ENCODE results near the gene LPCAT4.
A peak's percentile ranks its signal among the peaks of the same experiment; 100 is the strongest.
"Not testable (repeated sequence)": the region's sequence is repeated elsewhere in the genome, so short reads cannot be mapped to it uniquely, and the experiment has no call there.

The LPCAT4 gene, protein sequence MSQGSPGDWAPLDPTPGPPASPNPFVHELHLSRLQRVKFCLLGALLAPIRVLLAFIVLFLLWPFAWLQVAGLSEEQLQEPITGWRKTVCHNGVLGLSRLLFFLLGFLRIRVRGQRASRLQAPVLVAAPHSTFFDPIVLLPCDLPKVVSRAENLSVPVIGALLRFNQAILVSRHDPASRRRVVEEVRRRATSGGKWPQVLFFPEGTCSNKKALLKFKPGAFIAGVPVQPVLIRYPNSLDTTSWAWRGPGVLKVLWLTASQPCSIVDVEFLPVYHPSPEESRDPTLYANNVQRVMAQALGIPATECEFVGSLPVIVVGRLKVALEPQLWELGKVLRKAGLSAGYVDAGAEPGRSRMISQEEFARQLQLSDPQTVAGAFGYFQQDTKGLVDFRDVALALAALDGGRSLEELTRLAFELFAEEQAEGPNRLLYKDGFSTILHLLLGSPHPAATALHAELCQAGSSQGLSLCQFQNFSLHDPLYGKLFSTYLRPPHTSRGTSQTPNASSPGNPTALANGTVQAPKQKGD

DNA sequence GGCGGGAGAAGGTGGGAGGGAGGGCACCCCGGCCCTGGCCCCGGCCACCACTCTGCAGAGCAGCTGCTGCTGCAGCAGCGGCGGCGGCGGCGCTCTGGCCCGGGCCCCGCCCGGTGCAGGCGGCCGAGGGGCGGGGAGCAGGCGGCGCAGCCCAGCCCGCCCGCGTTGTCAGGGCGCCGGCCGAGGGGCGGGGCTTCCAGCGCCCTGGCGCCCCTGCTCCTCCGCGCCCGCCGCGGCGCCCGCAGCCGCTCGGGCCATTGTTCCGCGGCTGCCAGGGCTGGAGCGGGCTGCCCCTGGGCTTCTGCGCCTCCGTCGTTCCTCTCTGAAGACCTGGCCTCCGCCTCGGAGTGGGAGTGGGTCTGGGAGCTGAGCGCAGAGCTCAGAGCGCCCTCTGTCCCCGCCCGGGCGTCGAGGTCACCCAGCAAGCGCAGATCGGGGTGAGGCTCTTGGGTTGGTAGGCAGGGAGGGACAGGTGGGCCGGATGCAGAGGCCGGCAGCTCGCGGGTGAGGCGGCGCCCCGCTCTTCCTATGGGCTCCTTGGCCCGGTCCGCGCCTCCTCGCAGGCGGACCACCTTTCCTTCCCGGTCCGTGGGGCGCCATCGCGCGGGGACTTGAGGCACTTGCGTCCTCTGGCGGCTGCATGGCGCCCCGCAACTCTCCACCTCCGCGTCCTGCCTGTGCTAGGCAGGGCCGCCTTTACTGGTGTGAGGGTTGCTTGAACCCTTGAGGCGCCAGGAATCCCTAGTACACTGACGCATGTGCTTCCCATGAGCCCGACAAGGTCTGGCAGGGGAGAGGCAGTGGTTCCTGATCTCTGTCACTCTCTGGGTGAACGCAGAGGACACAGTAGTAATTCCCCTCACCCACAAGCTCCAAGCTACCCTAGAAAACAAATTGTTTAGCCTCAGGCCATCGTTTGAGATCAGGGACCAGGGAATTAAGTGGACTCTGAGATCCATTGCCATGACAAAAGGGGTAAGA, at the start of gene LPCAT4:
TSS of gene LPCAT4 (minus strand) at position 96 of the 981 bp plus-strand sequence. CDS start 96 bp downstream, outside the sequence.
- ATAC-seq (replicated peaks) (peak; percentile 84 to 87), DNase-seq (peak; percentile 81)
- Mint-ChIP-seq H3K27ac (peak within 1 kb of the TSS; percentile 96), H3K36me3 (peaks cover 11 to 16% of the 10 kb centered on the region in 2 donors), H3K9me3 (no peaks in the 10 kb centered on the region), H3K4me3 (peak within 1 kb of the TSS; percentile 90 to 99), H3K27me3 (no peaks in the 10 kb centered on the region), H3K4me1 (peaks cover 35 to 51% of the 10 kb centered on the region in 2 donors)

DNA sequence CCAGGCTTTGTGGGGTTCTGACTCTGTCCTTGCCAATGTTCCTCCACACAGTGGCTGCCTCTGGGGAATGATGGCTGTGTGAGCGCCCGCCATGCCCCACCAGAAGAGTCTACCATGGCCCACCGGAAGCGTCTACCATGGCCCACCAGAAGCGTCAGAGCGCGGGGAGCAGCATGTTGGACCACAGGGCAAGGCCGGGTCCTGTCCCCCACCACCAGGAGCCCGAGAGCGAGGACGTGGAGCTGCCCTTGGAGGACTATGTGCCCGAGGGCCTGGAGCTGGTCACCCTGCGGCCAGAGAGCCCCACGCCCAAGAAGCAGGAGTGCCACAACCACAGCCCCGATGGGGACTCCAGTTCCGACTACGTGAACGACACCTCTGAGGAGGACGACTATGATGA, 42.5 kb upstream of the LPCAT4 start:
- H3K4me3 Mint-ChIP-seq; H3K9me3 Mint-ChIP-seq; H3K27me3 Mint-ChIP-seq; H3K4me1 Mint-ChIP-seq; H3K36me3 Mint-ChIP-seq; DNase-seq; ATAC-seq (replicated peaks); H3K27ac Mint-ChIP-seq: not testable (repeated sequence)

DNA sequence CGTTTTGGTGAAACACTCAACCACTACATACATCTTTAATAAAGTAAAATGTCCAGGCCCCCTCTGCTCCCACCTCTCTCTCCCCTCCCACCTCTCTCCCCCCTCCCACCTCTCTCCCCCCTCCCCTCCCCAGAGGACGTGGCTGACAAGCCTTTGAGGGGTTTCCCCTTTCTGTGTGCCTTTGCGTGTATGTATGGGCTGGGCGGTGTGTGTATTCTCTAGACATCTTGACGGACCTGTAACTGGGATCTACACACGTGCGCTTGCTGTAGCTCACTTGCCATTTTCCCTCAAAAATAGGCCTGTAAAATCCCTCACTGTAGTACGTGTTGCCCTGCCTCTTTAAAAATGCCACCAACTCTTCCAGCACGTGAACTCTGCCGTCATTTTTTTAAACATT, 42.0 kb upstream of the LPCAT4 start:
- peak; percentile 50 to 65 for ATAC-seq (replicated peaks)
- not testable (repeated sequence) for H3K27ac Mint-ChIP-seq

DNA sequence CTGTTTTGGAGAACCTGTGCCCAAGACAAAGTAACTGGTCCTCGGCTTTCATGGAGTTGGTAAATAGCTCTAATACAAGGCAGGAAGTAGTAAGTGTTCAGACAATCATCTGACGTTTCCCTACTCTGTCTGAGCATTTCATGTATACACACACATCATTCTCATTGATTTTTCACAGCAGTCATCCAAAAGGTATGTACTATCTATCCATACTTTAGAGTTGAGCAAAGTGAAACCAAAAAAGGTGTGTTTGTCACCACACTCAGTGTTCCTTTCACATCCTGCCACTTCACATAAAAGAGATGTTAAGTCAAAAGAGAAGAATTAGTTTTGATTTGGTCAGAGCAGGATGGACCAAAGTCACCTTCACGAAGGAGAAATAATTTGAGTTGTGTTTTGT, 36.9 kb upstream of the LPCAT4 start:
- not testable (repeated sequence) for H3K27ac Mint-ChIP-seq; H3K36me3 Mint-ChIP-seq; DNase-seq; H3K4me1 Mint-ChIP-seq; H3K27me3 Mint-ChIP-seq; H3K9me3 Mint-ChIP-seq; ATAC-seq (replicated peaks); H3K4me3 Mint-ChIP-seq

More for the DNA sequence above, 42.0 kb upstream of the LPCAT4 start:
- H3K4me3 Mint-ChIP-seq, H3K36me3 Mint-ChIP-seq, H3K4me1 Mint-ChIP-seq, DNase-seq, H3K27me3 Mint-ChIP-seq, H3K9me3 Mint-ChIP-seq: not testable (repeated sequence)

DNA sequence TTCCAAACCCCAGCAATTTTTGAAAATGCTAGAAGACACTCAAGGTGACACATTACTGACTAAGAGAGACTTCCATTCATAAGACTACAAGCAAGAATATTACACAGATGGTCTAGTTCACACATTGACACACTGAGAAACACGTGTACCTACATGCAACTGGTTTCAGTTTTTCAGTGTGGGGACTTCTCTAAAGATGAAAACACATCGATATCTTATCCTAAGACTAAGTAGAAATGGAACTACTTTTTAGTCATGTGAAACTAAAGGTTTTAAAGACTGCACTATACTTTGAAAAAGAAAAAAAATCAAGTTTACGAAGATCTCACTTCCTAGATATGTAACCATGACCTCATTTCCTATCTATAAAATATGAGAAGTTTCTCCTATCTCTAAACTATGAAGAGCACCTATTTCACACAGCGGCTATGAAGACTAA, 36.2 kb upstream of the LPCAT4 start:
- peak in 1 of 2 donors; percentile 52 for ATAC-seq (replicated peaks)
- H3K27ac Mint-ChIP-seq, H3K4me3 Mint-ChIP-seq, H3K4me1 Mint-ChIP-seq, H3K27me3 Mint-ChIP-seq, H3K9me3 Mint-ChIP-seq, H3K36me3 Mint-ChIP-seq, DNase-seq: not testable (repeated sequence)

DNA sequence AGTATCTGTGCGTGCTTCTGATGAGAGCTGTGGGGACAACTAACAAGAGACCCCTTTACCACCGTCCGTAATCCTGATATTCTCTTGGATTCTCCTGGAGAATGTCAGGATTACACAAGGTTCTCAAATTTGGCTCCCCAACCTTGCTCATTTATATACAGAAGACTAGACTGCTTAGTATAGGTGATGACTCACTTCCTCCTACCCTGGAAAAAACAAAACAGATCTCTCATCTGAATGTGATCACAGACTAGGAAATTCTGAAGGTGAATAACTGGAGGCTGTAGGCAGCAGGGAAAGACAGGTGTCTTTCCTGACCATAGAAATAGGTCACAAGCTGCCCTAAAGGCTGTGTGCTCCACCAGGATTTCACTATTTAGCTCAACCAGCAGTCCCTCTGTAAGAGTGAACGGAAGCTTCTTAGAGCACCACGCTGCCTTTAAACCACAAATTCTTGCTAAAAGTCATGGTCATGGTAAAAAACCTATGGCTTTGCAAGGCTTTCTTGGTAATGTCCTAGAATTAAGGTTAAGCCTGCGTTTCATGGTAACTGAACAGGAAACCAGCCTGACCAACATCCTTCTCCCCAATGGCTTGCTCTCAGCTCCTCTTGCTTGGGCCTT, 30.8 kb upstream of the LPCAT4 start:
- ATAC-seq (replicated peaks) (peak; percentile 97 to 98), DNase-seq (peak; percentile 36)
- H3K4me3 Mint-ChIP-seq, H3K9me3 Mint-ChIP-seq, H3K4me1 Mint-ChIP-seq, H3K27me3 Mint-ChIP-seq, H3K27ac Mint-ChIP-seq, H3K36me3 Mint-ChIP-seq: not testable (repeated sequence)

DNA sequence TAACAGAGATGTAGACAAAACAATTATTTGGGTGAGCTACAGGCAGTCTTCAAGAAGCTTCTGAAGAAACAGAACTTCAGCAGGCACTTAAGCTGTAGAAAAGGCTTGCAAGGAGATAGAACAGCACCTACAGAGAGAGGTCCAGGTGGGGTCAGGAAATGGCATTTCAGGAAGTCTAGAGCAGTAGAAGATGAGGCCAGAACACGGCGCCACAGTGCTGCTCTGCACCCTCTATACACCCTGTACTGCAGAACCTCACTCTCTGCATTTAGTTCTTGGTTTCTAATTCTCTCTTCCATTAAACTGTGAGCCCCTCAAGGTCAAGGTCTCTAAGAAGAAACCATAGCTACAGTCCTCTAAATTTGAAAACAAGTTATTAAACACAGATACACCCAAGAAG, 26.0 kb upstream of the LPCAT4 start:
- not testable (repeated sequence) for H3K4me1 Mint-ChIP-seq; DNase-seq; ATAC-seq (replicated peaks); H3K27me3 Mint-ChIP-seq; H3K4me3 Mint-ChIP-seq; H3K27ac Mint-ChIP-seq; H3K36me3 Mint-ChIP-seq; H3K9me3 Mint-ChIP-seq

DNA sequence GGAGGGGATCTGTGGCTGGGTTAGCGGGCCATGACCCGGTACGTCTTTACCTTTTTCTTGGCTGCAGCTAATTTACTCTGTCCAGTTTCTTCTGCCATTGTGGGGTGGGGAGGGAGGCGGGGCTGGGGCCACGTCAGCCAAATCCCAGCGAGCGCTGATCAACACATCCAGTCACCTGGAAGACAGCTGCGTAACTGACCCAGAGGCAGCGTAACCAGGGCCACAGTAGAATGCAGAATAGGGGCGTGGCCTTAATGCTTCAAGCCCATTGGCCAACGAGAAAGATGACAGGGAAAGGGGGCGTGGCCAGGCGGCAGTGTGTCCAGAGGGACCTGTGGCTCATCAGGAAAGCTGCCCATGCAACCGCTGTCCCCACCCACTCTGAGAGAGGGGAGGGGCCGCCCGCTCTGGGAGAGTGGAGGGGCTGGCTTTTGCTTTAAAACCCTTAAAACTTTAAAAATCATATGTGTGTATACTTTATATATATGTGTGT, 22.6 kb upstream of the LPCAT4 start:
- H3K27ac Mint-ChIP-seq; H3K36me3 Mint-ChIP-seq; ATAC-seq (replicated peaks); H3K4me3 Mint-ChIP-seq; DNase-seq; H3K9me3 Mint-ChIP-seq; H3K4me1 Mint-ChIP-seq; H3K27me3 Mint-ChIP-seq: not testable (repeated sequence)

DNA sequence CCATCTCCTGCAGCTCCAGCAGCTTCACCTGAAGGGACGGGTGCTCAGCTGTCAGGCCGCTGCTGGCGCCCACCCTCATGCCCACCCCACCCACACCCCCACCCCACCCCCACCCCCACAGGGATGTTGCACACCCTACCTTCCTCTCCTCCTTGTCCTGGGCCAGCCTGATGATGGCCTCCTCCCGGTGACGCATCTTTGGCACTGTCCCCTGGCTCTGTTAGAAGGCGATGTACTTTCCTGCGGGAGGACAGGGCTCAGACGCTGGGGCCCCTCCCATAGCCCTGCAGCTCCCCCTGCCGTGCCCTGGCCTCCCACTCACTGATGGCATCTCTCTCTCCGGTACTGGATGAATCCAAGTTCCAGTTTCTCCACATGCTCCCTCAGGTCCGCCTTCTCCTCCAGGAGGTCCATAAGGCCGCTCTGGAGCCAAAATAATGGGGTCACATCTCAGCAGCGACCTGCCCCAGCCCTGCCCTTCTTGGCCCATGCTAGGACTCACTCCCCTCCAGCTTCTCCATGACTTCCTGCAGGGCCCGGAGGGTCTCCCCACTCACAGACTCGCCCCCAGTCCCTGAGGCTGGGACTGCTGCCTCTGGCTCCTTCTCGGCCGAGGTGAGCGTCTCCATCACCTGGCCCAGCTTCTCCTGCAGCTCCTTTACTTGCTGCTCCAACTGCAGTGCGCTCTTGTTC, 15.0 kb upstream of the LPCAT4 start:
- not testable (repeated sequence) for H3K4me3 Mint-ChIP-seq, H3K9me3 Mint-ChIP-seq

DNA sequence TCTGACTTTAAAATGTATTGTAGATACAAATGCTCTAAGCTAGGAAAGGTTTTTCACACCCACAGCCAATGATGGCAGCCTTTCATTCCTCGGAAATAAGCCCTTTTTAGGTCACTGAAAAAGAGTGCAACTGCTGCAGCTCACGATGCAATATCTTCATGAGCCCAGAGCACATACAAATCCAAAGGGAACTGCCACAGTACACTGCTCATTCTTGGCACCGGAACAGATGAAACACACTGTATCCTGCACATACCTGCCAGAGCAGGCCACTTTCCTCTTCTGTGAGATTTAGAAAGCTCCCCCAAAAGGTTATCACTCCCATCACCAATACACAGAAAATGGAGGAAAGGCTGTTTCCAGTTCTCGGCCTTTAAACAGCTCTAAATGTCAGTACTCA, 13.5 kb upstream of the LPCAT4 start:
- H3K27ac Mint-ChIP-seq; H3K4me1 Mint-ChIP-seq; DNase-seq; H3K4me3 Mint-ChIP-seq; H3K36me3 Mint-ChIP-seq; H3K27me3 Mint-ChIP-seq; H3K9me3 Mint-ChIP-seq; ATAC-seq (replicated peaks): not testable (repeated sequence)

More for the DNA sequence above, 15.0 kb upstream of the LPCAT4 start:
- not testable (repeated sequence) for H3K4me1 Mint-ChIP-seq; H3K27ac Mint-ChIP-seq; H3K27me3 Mint-ChIP-seq; DNase-seq; ATAC-seq (replicated peaks); H3K36me3 Mint-ChIP-seq

DNA sequence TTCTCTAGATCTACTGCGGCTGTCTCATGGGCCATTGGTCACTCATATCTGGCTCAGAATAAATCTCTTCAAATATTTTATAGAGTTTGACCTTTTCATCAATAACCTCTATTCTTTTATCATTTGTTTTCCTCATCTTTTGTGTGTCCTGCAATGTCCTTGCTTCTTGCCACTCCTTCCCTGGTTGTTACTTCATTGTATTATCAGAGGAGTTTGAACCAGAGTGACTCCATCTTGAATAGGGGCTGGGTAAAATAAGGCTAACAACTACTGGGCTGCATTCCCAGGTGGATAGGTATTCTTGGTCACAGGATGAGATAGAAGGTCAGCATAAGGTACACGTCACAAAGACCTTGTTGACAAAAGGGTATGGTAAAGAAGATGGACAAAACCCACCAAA, 9.9 kb upstream of the LPCAT4 start:
- no peak overlapping the region for H3K27ac Mint-ChIP-seq
- H3K27me3 Mint-ChIP-seq = no peaks in the 10 kb centered on the region
- no peak overlapping the region for H3K4me3 Mint-ChIP-seq
- H3K36me3 Mint-ChIP-seq = peaks cover 0 to 7% of the 10 kb centered on the region in 2 donors
- DNase-seq = no peak
- no peak for ATAC-seq (replicated peaks)
- no peaks in the 10 kb centered on the region for H3K4me1 Mint-ChIP-seq
- no peaks in the 10 kb centered on the region for H3K9me3 Mint-ChIP-seq

DNA sequence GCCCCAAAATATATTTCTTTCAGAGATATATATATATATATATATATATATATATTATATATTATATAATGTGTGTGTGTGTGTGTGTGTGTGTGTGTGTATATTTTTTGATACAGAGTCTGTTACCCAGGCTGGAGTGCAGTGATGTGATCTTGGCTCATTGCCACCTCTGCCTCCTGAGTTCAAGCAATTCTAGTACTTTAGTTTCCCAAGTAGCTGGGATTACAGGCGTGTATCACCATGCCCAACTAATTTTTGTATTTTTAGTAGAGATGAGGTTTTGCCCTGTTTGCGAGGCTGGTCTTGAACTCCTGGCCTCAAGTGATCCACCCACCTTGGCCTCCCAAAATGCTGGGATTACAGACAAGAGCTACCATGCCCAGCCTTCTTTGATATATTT, 8.5 kb upstream of the LPCAT4 start:
- not testable (repeated sequence) for H3K27ac Mint-ChIP-seq; H3K27me3 Mint-ChIP-seq; H3K4me1 Mint-ChIP-seq; ATAC-seq (replicated peaks); DNase-seq; H3K9me3 Mint-ChIP-seq; H3K4me3 Mint-ChIP-seq
- H3K36me3 Mint-ChIP-seq = peaks cover 0 to 10% of the 10 kb centered on the region in 2 donors

DNA sequence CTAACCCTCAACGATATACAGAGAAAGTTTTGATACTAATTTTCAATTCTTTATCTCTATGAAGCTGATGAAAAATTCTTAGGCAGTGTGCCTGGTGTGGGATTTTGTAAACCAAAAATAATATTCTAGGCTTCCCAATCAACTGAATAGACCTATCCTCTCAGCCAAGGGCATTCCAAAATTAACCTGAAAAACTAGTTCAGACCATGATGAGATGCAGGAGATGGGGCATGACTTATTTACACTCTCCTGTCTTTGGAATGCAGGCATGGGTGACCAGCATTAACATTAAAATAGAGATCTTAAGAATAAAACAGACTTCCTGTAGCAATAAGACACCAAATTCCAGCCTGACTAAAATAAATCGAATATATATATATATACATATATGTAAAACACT, 7.8 kb upstream of the LPCAT4 start:
- Mint-ChIP-seq H3K36me3 (peaks cover 0 to 10% of the 10 kb centered on the region in 2 donors), H3K27me3 (no peaks in the 10 kb centered on the region), H3K4me1 (peaks cover under 1 to 8% of the 10 kb centered on the region in 2 donors), H3K4me3 (no peak overlapping the region), H3K27ac (no peak overlapping the region), H3K9me3 (no peaks in the 10 kb centered on the region)
- ATAC-seq (replicated peaks) = no peak
- no peak for DNase-seq

Measured in stimulated activated naive B cell treated with anti-CD40 and anti-IgM and Interleukin-4, amounts not matched to agents 10 μg/mL and 1 μg/mL and 100 μg/mL, for 72 hours (primary cell).